SK-N-SH (cell line): ENCODE results near the gene AGBL2. TPM values are rescaled to one million over a fixed set of nuclear protein-coding genes. Genes with fewer than 3 reads are reported as not detected.
"Not testable (repeated sequence)": the region's sequence is repeated elsewhere in the genome, so short reads cannot be mapped to it uniquely, and the experiment has no call there.

Source experiments
- CTCF ChIA-PET: fragments of 300-600, 350-600 bp; formaldehyde crosslinking; extraction: SDS; loops from one replicate; lab custom pipeline; 2021; lab: Yijun Ruan, JAX
- POLR2A ChIA-PET: fragments of 350-600 bp; sonication (Branson Sonifier 250); formaldehyde crosslinking; extraction: SDS; loops from one replicate; lab custom pipeline; 2020; ENCODE audit warnings: antibody characterized with exemption, inconsistent platforms; lab: Yijun Ruan, JAX
- DNase-seq: peaks from one replicate; pipeline ENCODE4 v3.0.0; 2012
- H2AFZ ChIP-seq: fragments of 200-600 bp; sonication (generic); 2 replicates; pipeline ENCODE4 v1.8.1; 2016; ENCODE audit warnings: antibody characterized with exemption, mild to moderate bottlenecking, low read depth
- H3F3A ChIP-seq: fragments of 200-600 bp; sonication (generic); replicated peaks from 2 replicates; pipeline ENCODE3; 2016; ENCODE audit warnings: antibody characterized with exemption, mild to moderate bottlenecking; ENCODE audit not compliant: insufficient read depth
- H3K27ac ChIP-seq, 2 experiments: fragments of 200-500 bp in 1 of 2; fragments of 200-600 bp in 1 of 2; sonication (Bioruptor generic) in 1 of 2; sonication (generic), shearing (Covaris generic) in 1 of 2; 2 replicates each; pipeline versions ENCODE4 v1.5.1 to v1.6.1; 2014 to 2016; ENCODE audit warnings: low read depth in 2 of 2, inconsistent platforms in 1 of 2, low read length in 1 of 2, mild to moderate bottlenecking in 1 of 2, mixed read lengths in 1 of 2
- H3K27me3 ChIP-seq: fragments of 200-600 bp; sonication (generic), shearing (Covaris generic); 2 replicates; pipeline ENCODE4 v1.6.1; 2016; ENCODE audit warnings: mixed run types; ENCODE audit not compliant: insufficient read depth
- H3K36me3 ChIP-seq, 2 experiments: fragments of 200-500 bp in 1 of 2; fragments of 200-600 bp in 1 of 2; sonication (Bioruptor generic) in 1 of 2; sonication (generic) in 1 of 2; replicated peaks in 1 of 2; 2 replicates each; pipeline versions ENCODE3 to v1.5.1; 2014 to 2016; ENCODE audit warnings: low read length in 1 of 2, mild to moderate bottlenecking in 1 of 2; ENCODE audit not compliant: insufficient read depth in 2 of 2, control insufficient read depth in 1 of 2
- H3K4me1 ChIP-seq, 2 experiments: fragments of 200-500 bp in 1 of 2; fragments of 200-600 bp in 1 of 2; sonication (Bioruptor generic) in 1 of 2; sonication (generic), shearing (Covaris generic) in 1 of 2; 2 replicates each; pipeline versions ENCODE4 v1.5.1 to v1.6.1; 2014 to 2016; ENCODE audit warnings: low read depth in 1 of 2, low read length in 1 of 2, mixed run types in 1 of 2; ENCODE audit not compliant: insufficient read depth in 2 of 2, control insufficient read depth in 1 of 2
- H3K4me2 ChIP-seq: fragments of 200-600 bp; sonication (generic), shearing (Covaris generic); 2 replicates; pipeline ENCODE4 v1.6.1; 2017; ENCODE audit warnings: mixed run types
- H3K4me3 ChIP-seq, 2 experiments: fragments of 200-500 bp in 1 of 2; fragments of 200-600 bp in 1 of 2; sonication (Bioruptor generic) in 1 of 2; sonication (generic), shearing (Covaris generic) in 1 of 2; 2 replicates each; pipeline versions ENCODE4 v1.5.1 to v1.8.1; 2014 to 2016; ENCODE audit warnings: low read depth in 2 of 2, inconsistent platforms in 1 of 2, low read length in 1 of 2, mild to moderate bottlenecking in 1 of 2, mixed read lengths in 1 of 2, moderate library complexity in 1 of 2
- H3K79me2 ChIP-seq: fragments of 200-600 bp; sonication (generic); 2 replicates; pipeline ENCODE4 v1.8.1; 2017; ENCODE audit warnings: mild to moderate bottlenecking; ENCODE audit not compliant: insufficient read depth
- H3K9ac ChIP-seq: fragments of 200-600 bp; sonication (generic); 2 replicates; pipeline ENCODE4 v1.6.1; 2017; ENCODE audit warnings: mixed run types
- H3K9me2 ChIP-seq: fragments of 200-600 bp; sonication (generic); 2 replicates; pipeline ENCODE4 v1.6.1; 2017; ENCODE audit warnings: mixed run types
- H3K9me3 ChIP-seq: fragments of 200-600 bp; sonication (generic); 2 replicates; pipeline ENCODE4 v1.6.1; 2017; ENCODE audit warnings: mixed run types, mild to moderate bottlenecking, moderate library complexity
- H4K20me1 ChIP-seq: fragments of 200-600 bp; sonication (generic); 2 replicates; pipeline ENCODE4 v1.6.1; 2017; ENCODE audit warnings: mild to moderate bottlenecking, mixed run types; ENCODE audit not compliant: insufficient read depth
- CHD2 ChIP-seq: fragments of 150-350 bp; IDR thresholded peaks from 2 replicates; pipeline ENCODE4 v1.6.1; 2018; ENCODE audit warnings: low read length; ENCODE audit not compliant: partially characterized antibody
- EP300 ChIP-seq, 2 experiments: IDR thresholded peaks; 2 replicates each; pipeline versions ENCODE4 v1.4.0 to v1.6.1; 2012; ENCODE audit warnings: borderline replicate concordance in 1 of 2, low read depth in 1 of 2, low read length in 1 of 2
- MEF2A ChIP-seq: IDR thresholded peaks from 2 replicates; pipeline ENCODE4 v1.4.0; 2012; ENCODE audit warnings: low read depth, borderline replicate concordance
- SIN3A ChIP-seq: IDR thresholded peaks from 2 replicates; pipeline ENCODE4 v1.6.1; 2012; ENCODE audit warnings: low read depth, mild to moderate bottlenecking, low read length, moderate library complexity, borderline replicate concordance
- TAF1 ChIP-seq: IDR thresholded peaks from 2 replicates; pipeline ENCODE4 v1.6.1; 2012; ENCODE audit warnings: low read depth, mild to moderate bottlenecking, low read length, moderate library complexity, borderline replicate concordance
- TEAD4 ChIP-seq: IDR thresholded peaks from 2 replicates; pipeline ENCODE4 v1.4.0; 2012; ENCODE audit warnings: mild to moderate bottlenecking, borderline replicate concordance; ENCODE audit not compliant: insufficient read depth
- WGBS: methylation state at CpG from one replicate; pipeline ENCODE4 v1.1.6; 2017; ENCODE audit warnings: low lambda C conversion rate; 5-methylcytosine and 5-hydroxymethylcytosine counted together
- polyA plus RNA-seq, 3 experiments: library from polyadenylated mRNA; depleted of rRNA; stranded (reverse); fragments of >200 nt; gene quantifications; 2 replicates each; pipeline ENCODE4 v1.2.3, GENCODE V29; 2012
- TF ChIP-seq, protein P1 (sequence below): IDR thresholded peaks from 2 replicates; pipeline ENCODE4 v1.4.0; 2012; ENCODE audit warnings: low read depth, borderline replicate concordance
- TF ChIP-seq, protein P2 (sequence below): IDR thresholded peaks from 2 replicates; pipeline ENCODE4 v1.6.1; 2012; ENCODE audit warnings: mild to moderate bottlenecking, low read depth, low read length, moderate library complexity
- TF ChIP-seq, protein P3 (sequence below): IDR thresholded peaks from 2 replicates; pipeline ENCODE4 v1.4.0; 2012; ENCODE audit warnings: low read depth, borderline replicate concordance

AGBL2 gene
- polyA plus RNA-seq, 1 of the 3 experiments (the other 2 are of a cell fraction): 5.5 TPM

DNA sequence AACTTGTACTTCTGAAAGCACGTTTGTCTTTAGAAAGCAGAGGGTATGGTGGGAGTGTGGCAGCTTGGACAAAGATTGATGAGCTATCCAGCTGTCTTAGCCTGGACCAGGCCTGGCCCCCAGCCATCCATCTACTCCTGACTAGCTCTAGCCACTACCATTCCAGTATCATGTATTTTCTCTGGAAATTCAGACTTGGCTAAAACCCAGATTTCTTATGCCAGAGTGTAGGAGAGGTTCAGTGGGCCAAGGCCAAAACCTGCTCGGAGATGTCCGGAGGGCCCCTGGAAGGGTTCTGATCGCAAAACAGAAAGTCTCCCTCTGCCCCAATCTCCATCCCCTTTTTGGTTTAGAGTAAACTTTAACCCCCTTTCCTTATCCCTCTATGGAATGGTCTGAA, 48.0 kb downstream of the AGBL2 start:
- no peaks in the 10 kb centered on the region for H3K36me3 ChIP-seq
- peaks cover 4% of the 10 kb centered on the region for H3F3A ChIP-seq
- ChIA-PET POLR2A (no interaction called here), CTCF (no interaction called here)
- WGBS: 96% methylated on average over 4 of the region's 4 CpGs
- no peaks in the 10 kb centered on the region for H3K27me3 ChIP-seq
- no peaks in the 10 kb centered on the region for H3K9me2 ChIP-seq
- H3K4me1 ChIP-seq: no peaks in the 10 kb centered on the region; a peak in 1 of 4 replicates
- no peaks in the 10 kb centered on the region for H3K9me3 ChIP-seq
- no peak overlapping the region for H3K27ac ChIP-seq
- no peak for TF ChIP-seq EP300 (IDR thresholded peaks at IDR 0.05; ENCODE audit: borderline replicate concordance in 1 of 2, low read depth in 1 of 2, low read length in 1 of 2)
- TF ChIP-seq, protein P1, sequence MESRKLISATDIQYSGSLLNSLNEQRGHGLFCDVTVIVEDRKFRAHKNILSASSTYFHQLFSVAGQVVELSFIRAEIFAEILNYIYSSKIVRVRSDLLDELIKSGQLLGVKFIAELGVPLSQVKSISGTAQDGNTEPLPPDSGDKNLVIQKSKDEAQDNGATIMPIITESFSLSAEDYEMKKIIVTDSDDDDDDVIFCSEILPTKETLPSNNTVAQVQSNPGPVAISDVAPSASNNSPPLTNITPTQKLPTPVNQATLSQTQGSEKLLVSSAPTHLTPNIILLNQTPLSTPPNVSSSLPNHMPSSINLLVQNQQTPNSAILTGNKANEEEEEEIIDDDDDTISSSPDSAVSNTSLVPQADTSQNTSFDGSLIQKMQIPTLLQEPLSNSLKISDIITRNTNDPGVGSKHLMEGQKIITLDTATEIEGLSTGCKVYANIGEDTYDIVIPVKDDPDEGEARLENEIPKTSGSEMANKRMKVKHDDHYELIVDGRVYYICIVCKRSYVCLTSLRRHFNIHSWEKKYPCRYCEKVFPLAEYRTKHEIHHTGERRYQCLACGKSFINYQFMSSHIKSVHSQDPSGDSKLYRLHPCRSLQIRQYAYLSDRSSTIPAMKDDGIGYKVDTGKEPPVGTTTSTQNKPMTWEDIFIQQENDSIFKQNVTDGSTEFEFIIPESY: no peak
- TF ChIP-seq, protein P2, sequence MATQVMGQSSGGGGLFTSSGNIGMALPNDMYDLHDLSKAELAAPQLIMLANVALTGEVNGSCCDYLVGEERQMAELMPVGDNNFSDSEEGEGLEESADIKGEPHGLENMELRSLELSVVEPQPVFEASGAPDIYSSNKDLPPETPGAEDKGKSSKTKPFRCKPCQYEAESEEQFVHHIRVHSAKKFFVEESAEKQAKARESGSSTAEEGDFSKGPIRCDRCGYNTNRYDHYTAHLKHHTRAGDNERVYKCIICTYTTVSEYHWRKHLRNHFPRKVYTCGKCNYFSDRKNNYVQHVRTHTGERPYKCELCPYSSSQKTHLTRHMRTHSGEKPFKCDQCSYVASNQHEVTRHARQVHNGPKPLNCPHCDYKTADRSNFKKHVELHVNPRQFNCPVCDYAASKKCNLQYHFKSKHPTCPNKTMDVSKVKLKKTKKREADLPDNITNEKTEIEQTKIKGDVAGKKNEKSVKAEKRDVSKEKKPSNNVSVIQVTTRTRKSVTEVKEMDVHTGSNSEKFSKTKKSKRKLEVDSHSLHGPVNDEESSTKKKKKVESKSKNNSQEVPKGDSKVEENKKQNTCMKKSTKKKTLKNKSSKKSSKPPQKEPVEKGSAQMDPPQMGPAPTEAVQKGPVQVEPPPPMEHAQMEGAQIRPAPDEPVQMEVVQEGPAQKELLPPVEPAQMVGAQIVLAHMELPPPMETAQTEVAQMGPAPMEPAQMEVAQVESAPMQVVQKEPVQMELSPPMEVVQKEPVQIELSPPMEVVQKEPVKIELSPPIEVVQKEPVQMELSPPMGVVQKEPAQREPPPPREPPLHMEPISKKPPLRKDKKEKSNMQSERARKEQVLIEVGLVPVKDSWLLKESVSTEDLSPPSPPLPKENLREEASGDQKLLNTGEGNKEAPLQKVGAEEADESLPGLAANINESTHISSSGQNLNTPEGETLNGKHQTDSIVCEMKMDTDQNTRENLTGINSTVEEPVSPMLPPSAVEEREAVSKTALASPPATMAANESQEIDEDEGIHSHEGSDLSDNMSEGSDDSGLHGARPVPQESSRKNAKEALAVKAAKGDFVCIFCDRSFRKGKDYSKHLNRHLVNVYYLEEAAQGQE: no peak
- TF ChIP-seq SIN3A: no peak
- TF ChIP-seq TEAD4: no peak
- no peak for TF ChIP-seq TAF1
- TF ChIP-seq, protein P3, sequence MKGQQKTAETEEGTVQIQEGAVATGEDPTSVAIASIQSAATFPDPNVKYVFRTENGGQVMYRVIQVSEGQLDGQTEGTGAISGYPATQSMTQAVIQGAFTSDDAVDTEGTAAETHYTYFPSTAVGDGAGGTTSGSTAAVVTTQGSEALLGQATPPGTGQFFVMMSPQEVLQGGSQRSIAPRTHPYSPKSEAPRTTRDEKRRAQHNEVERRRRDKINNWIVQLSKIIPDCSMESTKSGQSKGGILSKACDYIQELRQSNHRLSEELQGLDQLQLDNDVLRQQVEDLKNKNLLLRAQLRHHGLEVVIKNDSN: no peak
- TF ChIP-seq MEF2A: no peak
- TF ChIP-seq CHD2: no peak
- no peak overlapping the region for H3K4me3 ChIP-seq
- no peak overlapping the region for H2AFZ ChIP-seq
- H3K4me2 ChIP-seq: no peak overlapping the region
- no peaks in the 10 kb centered on the region for H3K79me2 ChIP-seq
- H3K9ac ChIP-seq: no peak overlapping the region
- no peaks in the 10 kb centered on the region for H4K20me1 ChIP-seq
- no peak for DNase-seq

DNA sequence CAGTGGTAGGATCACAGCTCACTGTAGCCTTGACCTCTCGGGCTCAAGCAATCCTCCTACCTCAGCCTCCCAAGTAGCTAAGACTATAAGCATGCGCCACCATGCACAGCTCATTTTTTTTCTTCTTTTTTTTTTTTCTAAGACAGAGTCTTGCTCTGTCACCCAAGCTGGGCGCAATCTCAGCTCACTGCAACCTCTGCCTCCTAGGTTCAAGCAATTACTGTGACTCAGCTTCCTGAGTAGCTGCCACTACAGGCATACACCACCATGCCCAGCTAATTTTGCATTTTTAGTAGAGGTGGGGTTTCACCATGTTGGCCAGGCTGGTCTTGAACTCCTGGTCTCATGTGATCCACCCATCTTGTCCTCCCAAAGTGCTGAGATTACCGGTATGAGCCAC, 50.2 kb downstream of the AGBL2 start:
- H2AFZ ChIP-seq, H3K27ac ChIP-seq, DNase-seq, H3K4me2 ChIP-seq, H3K9me3 ChIP-seq, CTCF ChIA-PET, H4K20me1 ChIP-seq, H3K27me3 ChIP-seq, H3K36me3 ChIP-seq, H3K4me1 ChIP-seq, H3K79me2 ChIP-seq, H3F3A ChIP-seq, H3K4me3 ChIP-seq, H3K9me2 ChIP-seq, H3K9ac ChIP-seq: not testable (repeated sequence)
- WGBS: 83% methylated on average over 3 of the region's 4 CpGs
- POLR2A ChIA-PET: interaction anchor here (0.7 kb wide), 1 partner anchor 98 kb away, joined by 3 read pairs; no protein-coding TSS in a partner anchor
